Tibial nerve (tissue), 4 donors: Measurements from ENCODE around the gene MMEL1. TPM values are rescaled to one million over a fixed set of nuclear protein-coding genes. Genes with fewer than 3 reads are reported as not detected.
A peak's percentile ranks its signal among the peaks of the same experiment; 100 is the strongest.

Source experiments
- DNase-seq, 2 donors: peaks; one replicate each; pipeline ENCODE4 v3.0.0-alpha.2; 2019; ENCODE audit warnings: low spot score in 2 of 2
- H3K27ac ChIP-seq, 4 donors: fragments of 200-600 bp; sonication (generic) in 3 of 4; one replicate each; pipeline ENCODE4 v1.5.1; 2017 to 2019; ENCODE audit warnings: mild to moderate bottlenecking in 1 of 4
- H3K27me3 ChIP-seq, 2 donors: fragments of 200-600 bp; sonication (generic) in 1 of 2; one replicate each; pipeline versions ENCODE4 v1.5.1 to v1.6.0; 2017 to 2019
- H3K36me3 ChIP-seq, 3 donors: fragments of 200-600 bp; sonication (generic); one replicate each; pipeline ENCODE4 v1.5.1; 2018 to 2019
- H3K4me1 ChIP-seq, 4 donors: fragments of 200-600 bp; sonication (generic) in 3 of 4; one replicate each; pipeline ENCODE4 v1.5.1; 2017 to 2019
- H3K4me3 ChIP-seq, 4 donors: fragments of 200-600 bp; sonication (generic) in 3 of 4; one replicate each; pipeline ENCODE4 v1.5.1; 2017 to 2019; ENCODE audit warnings: mild to moderate bottlenecking in 1 of 4, moderate library complexity in 1 of 4
- H3K9me3 ChIP-seq, 4 donors: fragments of 200-600 bp; sonication (generic) in 3 of 4; one replicate each; pipeline ENCODE4 v1.5.1; 2017 to 2019
- CTCF ChIP-seq, 5 experiments: fragments of 200-600 bp in 3 of 5; fragments of 450-650 bp in 2 of 5; sonication (generic) in 3 of 5; IDR thresholded peaks; one replicate each; pipeline ENCODE4 v1.5.1; 2016 to 2019; ENCODE audit warnings: antibody characterized with exemption in 5 of 5, mild to moderate bottlenecking in 3 of 5, moderate library complexity in 2 of 5
- EP300 ChIP-seq, 2 donors: sonication (generic); formaldehyde crosslinking; IDR thresholded peaks; one replicate each; pipeline ENCODE4 v1.6.1; 2017; ENCODE audit warnings: antibody characterized with exemption in 2 of 2, mild to moderate bottlenecking in 1 of 2
- POLR2A ChIP-seq, 2 donors: fragments of 450-650 bp; IDR thresholded peaks; one replicate each; pipeline ENCODE4 v1.6.1; 2017; ENCODE audit warnings: antibody characterized with exemption in 2 of 2, mild to moderate bottlenecking in 2 of 2, moderate library complexity in 2 of 2
- WGBS, 2 donors: methylation state at CpG; one replicate each; pipeline ENCODE4 v1.1.5; 2018; 5-methylcytosine and 5-hydroxymethylcytosine counted together
- total RNA-seq, 4 donors: library from RNA; depleted of rRNA; stranded (reverse); fragments of >200 nt; gene quantifications; one replicate each; pipeline ENCODE4 v1.1.0, GENCODE V29; 2016

MMEL1 gene
- total RNA-seq, 4 donors from 2014 or later: 0.21 to 2.2 TPM; not detected in 2

GRCh38 chr1:2642131-2642559 lies 9.3 kb upstream of the MMEL1 start:
- WGBS, 2 donors: 32% methylated on average over 10 to 11 of the region's 11 CpGs
- H3K4me1 ChIP-seq: peaks cover 0 to 31% (median 10%) of the 10 kb centered on the region in 4 donors
- no peaks in the 10 kb centered on the region for H3K27me3 ChIP-seq
- H3K4me3 ChIP-seq: peak overlapping the region; percentile 71 to 98 (median 89)
- DNase-seq: no peak
- no peaks in the 10 kb centered on the region for H3K36me3 ChIP-seq
- peak overlapping the region in 2 of 4 donors; percentile 88 to 96 for H3K27ac ChIP-seq
- H3K9me3 ChIP-seq: peaks cover 0 to 17% (median 0%) of the 10 kb centered on the region in 4 donors
- TF ChIP-seq EP300 (IDR thresholded peaks at IDR 0.05) (no peak), CTCF (IDR thresholded peaks at IDR 0.05) (no peak), POLR2A (IDR thresholded peaks at IDR 0.05) (no peak)

- Histone ChIP-seq H3K27me3 (no peaks in the 10 kb centered on the region), H3K4me3 (peak overlapping the region; percentile 71 to 98 (median 89)), H3K36me3 (no peaks in the 10 kb centered on the region), H3K4me1 (peaks cover 0 to 31% (median 10%) of the 10 kb centered on the region in 4 donors), H3K9me3 (peaks cover 0 to 17% (median 0%) of the 10 kb centered on the region in 4 donors), H3K27ac (peak overlapping the region in 2 of 4 donors; percentile 88 to 96)
- 66 to 86% methylated on average over 7 to 24 of the region's 34 CpGs for WGBS, 2 donors
- DNase-seq: no peak
- TF ChIP-seq EP300 (IDR thresholded peaks at IDR 0.05) (no peak), CTCF (IDR thresholded peaks at IDR 0.05) (no peak), POLR2A (IDR thresholded peaks at IDR 0.05) (no peak)
Observed at GRCh38 chr1:2641381-2642130, 8.7 kb upstream of the MMEL1 start.

GRCh38 chr1:2640626-2641025 lies 7.8 kb upstream of the MMEL1 start:
- 80% methylated on average over 3 of the region's 3 CpGs; no CpG with 5 or more reads in 1 of the 2 donors for WGBS, 2 donors
- no peak overlapping the region for H3K27ac ChIP-seq
- no peak for DNase-seq
- H3K4me1 ChIP-seq: peaks cover 0 to 31% (median 10%) of the 10 kb centered on the region in 4 donors
- TF ChIP-seq CTCF (IDR thresholded peaks at IDR 0.05) (no peak), EP300 (IDR thresholded peaks at IDR 0.05) (no peak), POLR2A (IDR thresholded peaks at IDR 0.05) (no peak)
- peaks cover 0 to 11% (median 0%) of the 10 kb centered on the region in 4 donors for H3K9me3 ChIP-seq
- H3K27me3 ChIP-seq: peaks cover 0 to 1% of the 10 kb centered on the region in 2 donors
- no peaks in the 10 kb centered on the region for H3K36me3 ChIP-seq
- H3K4me3 ChIP-seq: no peak overlapping the region

GRCh38 chr1:2639607-2640521 lies 7.0 kb upstream of the MMEL1 start:
- Histone ChIP-seq H3K27ac (no peak overlapping the region), H3K9me3 (peaks cover 0 to 11% (median 0%) of the 10 kb centered on the region in 4 donors), H3K36me3 (no peaks in the 10 kb centered on the region), H3K4me1 (peaks cover 0 to 31% (median 10%) of the 10 kb centered on the region in 4 donors), H3K4me3 (no peak overlapping the region), H3K27me3 (peaks cover 0 to 8% of the 10 kb centered on the region in 2 donors)
- DNase-seq: no peak
- WGBS, 2 donors: 70 to 76% methylated on average over 23 of the region's 26 CpGs
- TF ChIP-seq EP300 (IDR thresholded peaks at IDR 0.05): no peak

GRCh38 chr1:2639203-2639602 lies 6.4 kb upstream of the MMEL1 start:
- DNase-seq: no peak
- peaks cover 0 to 11% of the 10 kb centered on the region in 2 donors for H3K27me3 ChIP-seq
- no peak overlapping the region for H3K27ac ChIP-seq
- H3K4me1 ChIP-seq: peaks cover 0 to 31% (median 10%) of the 10 kb centered on the region in 4 donors
- no peak for TF ChIP-seq CTCF (IDR thresholded peaks at IDR 0.05)
- TF ChIP-seq EP300 (IDR thresholded peaks at IDR 0.05): no peak
- no peak for TF ChIP-seq POLR2A (IDR thresholded peaks at IDR 0.05)
- no peak overlapping the region for H3K4me3 ChIP-seq
- peaks cover 0 to 11% (median 0%) of the 10 kb centered on the region in 4 donors for H3K9me3 ChIP-seq
- 49 to 56% methylated on average over 11 of the region's 11 CpGs for WGBS, 2 donors
- H3K36me3 ChIP-seq: no peaks in the 10 kb centered on the region
